Activated CD4-positive, alpha-beta T cell treated with anti-CD3 and anti-CD28 coated beads, Interleukin-2, amount 50 U/mL, for 48 hours (primary cell): ENCODE measurements around the gene POPDC3.
A peak's percentile ranks its signal among the peaks of the same experiment; 100 is the strongest.
"Not testable (repeated sequence)": the region's sequence is repeated elsewhere in the genome, so short reads cannot be mapped to it uniquely, and the experiment has no call there.

Source experiments
- DNase-seq, 2 experiments: peaks; one replicate each; pipeline ENCODE4 v3.0.0-alpha.2; 2020

Gene POPDC3

DNA sequence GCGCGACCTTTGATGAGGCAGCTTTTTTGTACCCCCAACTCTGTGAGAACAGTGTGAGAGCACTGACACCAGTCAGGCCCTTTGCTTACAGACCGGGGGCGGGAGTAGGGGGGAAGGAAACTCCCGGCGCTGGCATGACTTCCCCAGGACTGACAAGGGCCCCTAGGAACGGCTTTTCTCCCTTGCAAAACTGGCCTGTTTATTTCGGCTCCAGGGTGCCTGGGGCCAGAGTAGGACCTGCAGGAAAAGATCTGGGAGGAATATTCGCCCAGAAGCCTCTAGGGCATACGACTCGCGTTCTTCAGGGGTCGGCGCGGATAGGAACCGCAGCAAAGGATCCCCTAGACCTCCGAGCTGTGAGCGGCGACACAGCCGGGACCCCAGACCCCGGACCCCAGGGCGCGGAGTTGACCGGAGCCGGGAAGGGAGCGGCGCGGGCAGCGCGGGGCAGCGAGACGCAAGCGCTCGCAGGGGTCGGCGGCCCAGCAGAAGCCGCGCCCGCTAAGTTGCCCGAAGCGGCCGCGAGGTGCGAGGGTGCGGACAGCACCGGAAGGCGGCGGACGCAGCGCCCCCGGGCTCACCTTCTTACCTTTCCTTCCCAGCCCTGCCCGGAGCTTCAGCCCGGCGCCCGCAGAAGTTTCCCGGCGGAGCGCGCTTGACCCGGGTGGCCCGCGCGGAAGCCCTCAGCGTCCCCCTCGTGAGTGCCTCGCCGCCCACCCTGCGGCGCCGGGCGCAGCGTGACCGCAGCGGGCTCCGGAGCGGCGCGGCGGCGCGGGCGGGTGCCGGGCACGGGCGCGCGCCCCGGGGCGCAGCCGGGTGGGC, at the start of gene POPDC3:
TSS of gene POPDC3 (minus strand) at position 771 of the 822 bp plus-strand sequence. CDS start 18,105 bp downstream, outside the sequence.
- DNase-seq: peak; percentile 1 to 9

- no peak for DNase-seq
These were observed 47.5 kb upstream of the POPDC3 start for GRCh38 chr6:105227295-105227767.

DNA sequence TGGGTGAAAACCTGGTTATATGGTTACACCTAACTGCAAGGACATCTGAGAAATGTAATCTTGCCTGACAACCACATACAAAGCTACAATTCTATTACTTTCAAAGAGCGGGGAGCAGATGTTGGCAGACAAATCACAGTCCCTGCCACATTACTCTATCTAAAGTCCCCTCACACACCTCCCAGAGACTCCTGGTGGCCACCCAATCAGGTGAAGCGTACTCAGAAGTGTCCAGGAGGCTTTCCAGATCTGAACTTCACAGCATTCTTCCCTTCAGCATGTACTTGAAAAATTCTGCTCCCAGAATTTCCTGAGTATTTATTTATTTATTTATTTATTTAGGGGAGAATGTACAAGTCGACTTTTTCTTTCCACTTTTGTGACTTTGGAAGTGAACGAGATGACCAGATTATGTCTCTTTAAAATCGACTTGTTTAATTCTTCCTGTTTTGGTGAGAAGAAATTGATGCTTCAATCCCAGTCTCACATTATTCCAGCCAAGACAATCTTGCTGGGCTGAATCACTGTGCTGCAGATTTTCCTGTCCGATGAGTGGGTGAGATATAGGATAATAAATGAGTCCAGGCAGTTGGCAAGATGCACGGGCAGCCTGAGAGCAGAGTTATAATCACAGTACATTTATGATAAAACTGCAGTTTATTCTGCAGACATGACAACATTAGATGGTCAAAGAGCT, 46.9 kb upstream of the POPDC3 start:
- DNase-seq: no peak

DNA sequence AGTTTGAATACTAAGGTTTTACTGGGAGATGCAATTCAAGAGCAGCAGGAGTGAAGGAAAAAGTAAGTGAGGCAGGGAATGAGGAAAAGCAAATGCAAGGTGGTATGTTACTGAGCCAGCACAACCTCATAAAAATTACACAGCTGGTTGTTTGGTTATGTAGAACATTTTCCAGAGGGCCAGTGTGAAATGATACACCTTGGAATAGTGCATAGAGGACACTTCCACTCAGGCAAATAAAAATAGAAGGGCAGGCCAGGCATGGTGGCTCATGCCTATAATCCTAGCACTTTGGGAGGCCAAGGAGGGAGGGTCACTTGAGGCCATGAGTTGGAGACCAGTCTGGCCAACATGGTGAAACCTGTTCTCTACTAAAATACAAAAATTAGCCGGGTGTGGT, 43.4 kb upstream of the POPDC3 start:
- no peak for DNase-seq

DNA sequence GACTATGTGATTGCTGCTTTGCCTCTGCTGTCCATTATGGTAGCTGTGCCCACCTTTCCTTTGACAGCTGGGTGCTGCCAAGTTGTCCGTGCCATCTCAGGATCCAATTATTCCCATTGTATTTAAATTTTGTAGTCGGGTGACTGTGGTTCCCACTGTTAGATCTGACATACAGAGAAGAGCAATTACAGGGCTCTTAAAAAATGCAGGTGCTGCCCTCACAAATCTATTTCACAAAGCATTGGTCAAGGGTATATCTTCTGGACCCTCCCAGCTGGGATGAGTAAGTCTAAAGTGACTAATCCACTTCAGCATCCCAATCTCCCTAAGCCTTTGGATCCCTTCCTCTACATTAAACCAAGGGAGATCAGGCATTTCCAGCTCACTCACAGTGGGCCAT, 41.4 kb upstream of the POPDC3 start:
- not testable (repeated sequence) for DNase-seq

GRCh38 chr6:105220186-105220585, 40.4 kb upstream of the POPDC3 start:
- DNase-seq: no peak

DNA sequence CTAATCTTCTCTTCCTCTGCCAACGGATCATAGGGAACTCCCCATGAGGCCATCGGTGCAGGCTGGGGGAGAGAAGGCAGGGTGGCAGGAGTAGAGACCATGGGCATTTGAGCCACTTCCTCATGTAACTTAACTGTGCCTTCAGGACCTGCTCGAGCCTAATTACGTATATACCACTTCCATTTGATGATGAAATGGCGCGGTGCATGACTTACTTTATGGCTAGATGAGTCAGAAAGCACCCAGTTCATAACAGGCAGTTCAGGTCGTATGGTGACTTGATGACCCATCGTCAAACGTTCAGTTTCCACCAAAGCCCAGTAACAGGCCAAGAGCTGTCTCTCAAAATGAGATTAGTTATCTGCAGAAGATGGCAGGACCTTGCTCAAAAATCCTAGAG, 39.4 kb upstream of the POPDC3 start:
- not testable (repeated sequence) for DNase-seq

DNA sequence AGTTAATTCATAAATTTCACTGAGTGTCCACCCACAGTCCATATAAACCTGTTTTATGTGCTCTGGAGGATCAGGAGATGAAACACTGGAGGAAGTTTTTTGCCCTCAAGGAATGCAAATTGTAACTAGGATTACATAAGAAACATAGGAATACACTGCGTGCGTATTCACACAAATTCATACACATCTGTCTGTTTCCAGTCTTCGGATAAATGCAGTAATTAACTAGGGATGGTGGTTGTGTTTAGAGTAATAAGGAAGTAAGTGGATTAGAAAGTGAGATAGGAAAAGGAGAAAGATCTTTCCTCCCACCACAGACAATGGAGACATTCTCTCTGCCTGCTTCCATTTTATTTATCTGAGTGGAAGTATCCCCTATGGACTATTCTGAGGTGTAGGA, 35.7 kb upstream of the POPDC3 start:
- no peak for DNase-seq

- DNase-seq: no peak
These were observed 34.9 kb upstream of the POPDC3 start for GRCh38 chr6:105214668-105215067.

DNA sequence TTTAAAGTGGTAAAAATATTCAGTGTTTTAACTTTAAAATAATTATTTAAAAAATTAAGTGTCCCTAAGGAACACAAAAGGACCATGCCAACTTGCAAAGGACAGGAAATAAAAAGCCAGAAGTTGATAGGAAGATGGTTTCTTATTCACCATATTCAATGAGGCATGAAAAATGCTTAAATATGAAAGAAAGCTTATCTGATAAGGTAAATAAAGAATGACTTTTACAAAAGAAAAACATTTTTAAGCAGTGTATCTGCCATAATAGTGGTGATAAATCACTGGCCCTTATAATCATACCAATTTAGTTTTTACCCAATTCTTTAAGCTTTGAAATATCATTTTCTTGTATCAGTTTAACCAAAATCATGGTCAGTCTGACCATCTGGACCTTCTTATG, 33.5 kb upstream of the POPDC3 start:
- DNase-seq: no peak

GRCh38 chr6:105212587-105212986, 32.8 kb upstream of the POPDC3 start:
- DNase-seq: peak in 1 of 2 experiments; percentile 4

- DNase-seq: no peak
These were observed 32.0 kb upstream of the POPDC3 start for GRCh38 chr6:105211831-105212230.

- no peak for DNase-seq
These were observed 31.2 kb upstream of the POPDC3 start for GRCh38 chr6:105210932-105211531.

GRCh38 chr6:105209950-105210706, 30.3 kb upstream of the POPDC3 start:
- no peak for DNase-seq

- no peak for DNase-seq
These were observed 27.9 kb upstream of the POPDC3 start for GRCh38 chr6:105207524-105208269.

GRCh38 chr6:105204768-105205167, 25.0 kb upstream of the POPDC3 start:
- DNase-seq: no peak

- no peak for DNase-seq
These were observed 24.5 kb upstream of the POPDC3 start for GRCh38 chr6:105204331-105204730.

GRCh38 chr6:105202486-105202885, 22.7 kb upstream of the POPDC3 start:
- DNase-seq: no peak

DNA sequence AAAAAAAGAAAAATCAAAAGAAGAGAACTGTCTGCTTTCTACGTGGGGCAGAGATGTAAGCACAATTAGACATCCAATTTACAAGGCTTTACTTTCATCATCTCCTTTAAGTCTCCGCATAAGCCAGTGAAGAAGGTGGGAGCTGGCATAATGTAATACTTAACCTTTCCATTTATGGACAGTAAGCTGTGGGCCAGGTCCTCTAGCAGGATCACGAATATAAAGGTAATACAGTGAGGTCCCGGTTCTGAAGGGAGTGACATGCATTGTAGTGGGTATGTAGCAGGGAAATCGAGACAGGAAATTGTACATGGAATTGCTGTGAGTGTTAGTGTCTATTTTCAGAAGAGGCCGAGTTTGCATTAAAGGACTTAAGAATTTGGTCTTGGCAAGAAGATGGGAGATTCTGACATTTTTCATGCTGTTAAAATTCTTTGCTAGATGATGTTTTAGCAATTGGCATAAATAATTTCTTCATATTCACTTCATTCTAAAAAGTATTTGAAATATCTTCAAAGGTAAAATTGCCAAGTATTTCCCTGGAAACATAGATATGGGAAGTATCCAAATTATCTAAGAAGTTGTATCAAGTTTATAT, 20.4 kb upstream of the POPDC3 start:
- DNase-seq: no peak

- no peak for DNase-seq
These were observed 19.9 kb upstream of the POPDC3 start for GRCh38 chr6:105199711-105200110.

- no peak for DNase-seq
These were observed 16.3 kb upstream of the POPDC3 start for GRCh38 chr6:105196076-105196475.

- no peak for DNase-seq
These were observed 14.8 kb upstream of the POPDC3 start for GRCh38 chr6:105194591-105194990.
